Loucy (cell line): ENCODE data around the gene HOXA2.

Experiments
- H2AFZ ChIP-seq: fragments of 200-600 bp; sonication (generic); 2 replicates; pipeline ENCODE4 v1.6.0; 2016; ENCODE audit warnings: antibody characterized with exemption, mild to moderate bottlenecking, low read length, moderate library complexity
- H3F3A ChIP-seq: fragments of 200-600 bp; 2 replicates; pipeline ENCODE4 v1.6.0; 2016; ENCODE audit warnings: antibody characterized with exemption, low read depth, mild to moderate bottlenecking
- H3K27me3 ChIP-seq: fragments of 200-600 bp; sonication (generic); 2 replicates; pipeline ENCODE4 v1.6.1; 2014; ENCODE audit warnings: low read length, mild to moderate bottlenecking; ENCODE audit not compliant: insufficient read depth, poor library complexity, severe bottlenecking
- H3K36me3 ChIP-seq: fragments of 200-600 bp; sonication (generic); 2 replicates; pipeline ENCODE4 v1.6.1; 2016; ENCODE audit warnings: low read length; ENCODE audit not compliant: insufficient read depth
- H3K4me1 ChIP-seq: fragments of 200-600 bp; sonication (generic); 2 replicates; pipeline ENCODE4 v1.5.1; 2014; ENCODE audit warnings: low read length, mild to moderate bottlenecking; ENCODE audit not compliant: insufficient read depth, poor library complexity, severe bottlenecking
- H3K4me2 ChIP-seq: fragments of 200-600 bp; sonication (generic); 2 replicates; pipeline ENCODE4 v1.6.0; 2014; ENCODE audit warnings: antibody characterized with exemption, low read length, low read depth, mild to moderate bottlenecking; ENCODE audit not compliant: poor library complexity, severe bottlenecking
- H3K4me3 ChIP-seq: fragments of 200-600 bp; sonication (generic); 2 replicates; pipeline ENCODE4 v1.5.1; 2014; ENCODE audit warnings: low read length, mild to moderate bottlenecking, mixed read lengths; ENCODE audit not compliant: poor library complexity, severe bottlenecking
- H3K79me2 ChIP-seq: fragments of 200-600 bp; sonication (generic); 2 replicates; pipeline ENCODE4 v1.6.1; 2014; ENCODE audit warnings: low read length; ENCODE audit not compliant: insufficient read depth
- H3K9ac ChIP-seq: fragments of 200-600 bp; sonication (generic); 2 replicates; pipeline ENCODE4 v1.6.0; 2014; ENCODE audit warnings: mild to moderate bottlenecking, low read depth, low read length, moderate library complexity; ENCODE audit not compliant: poor library complexity, severe bottlenecking
- H3K9me2 ChIP-seq: fragments of 200-600 bp; sonication (generic); replicated peaks from 2 replicates; pipeline ENCODE4 v1.6.1; 2016; ENCODE audit warnings: low read depth, low read length, mixed read lengths
- H3K9me3 ChIP-seq: fragments of 200-600 bp; sonication (generic); 2 replicates; pipeline ENCODE4 v1.6.1; 2014; ENCODE audit warnings: mild to moderate bottlenecking, antibody characterized with exemption, low read length, low read depth; ENCODE audit not compliant: insufficient read depth
- H4K20me1 ChIP-seq: fragments of 200-600 bp; sonication (generic); 2 replicates; pipeline ENCODE4 v1.6.0; 2014; ENCODE audit warnings: antibody characterized with exemption, low read length, mild to moderate bottlenecking; ENCODE audit not compliant: insufficient read depth, poor library complexity, severe bottlenecking
- EZH2phosphoT487 ChIP-seq: fragments of 200-600 bp; IDR thresholded peaks from 2 replicates; pipeline ENCODE4 v1.6.1; 2018; ENCODE audit warnings: antibody characterized with exemption, mild to moderate bottlenecking, moderate library complexity, borderline replicate concordance
- TF ChIP-seq, protein P1 (sequence below): fragments of 200-600 bp; sonication (generic); conservative IDR thresholded peaks from 2 replicates; pipeline ENCODE4 v1.5.1; 2014; ENCODE audit warnings: mild to moderate bottlenecking, antibody characterized with exemption, low read length

HOXA2 gene

DNA sequence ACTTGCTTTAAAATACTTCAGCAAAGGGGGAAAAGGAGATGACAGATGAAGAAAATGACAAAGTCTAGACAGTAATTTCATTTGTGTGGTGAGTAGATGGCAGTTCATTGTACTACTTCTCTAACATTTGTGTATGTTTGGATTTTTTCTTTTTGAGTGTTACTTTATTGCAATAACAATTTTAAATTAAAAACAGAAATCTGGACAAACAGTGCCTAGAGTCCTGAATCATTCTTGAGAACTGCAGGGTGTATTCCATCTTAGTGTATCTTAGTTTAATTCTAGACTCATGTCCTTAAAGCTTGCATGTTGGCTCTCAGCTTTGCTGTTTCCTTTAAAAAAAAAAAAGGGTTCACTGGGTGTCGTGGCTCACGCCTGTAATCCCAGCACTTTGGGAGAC is 37.8 kb downstream of the HOXA2 start:
- H3K4me3 ChIP-seq = no peak overlapping the region
- H3K9me3 ChIP-seq = no peaks in the 10 kb centered on the region
- H3K27me3 ChIP-seq = no peaks in the 10 kb centered on the region
- no peaks in the 10 kb centered on the region for H3K9me2 ChIP-seq
- H3K9ac ChIP-seq = no peak overlapping the region
- H4K20me1 ChIP-seq = no peaks in the 10 kb centered on the region
- H3K4me1 ChIP-seq = peaks cover 4% of the 10 kb centered on the region
- H3F3A ChIP-seq = no peaks in the 10 kb centered on the region
- no peak overlapping the region for H3K4me2 ChIP-seq
- TF ChIP-seq, protein P1, sequence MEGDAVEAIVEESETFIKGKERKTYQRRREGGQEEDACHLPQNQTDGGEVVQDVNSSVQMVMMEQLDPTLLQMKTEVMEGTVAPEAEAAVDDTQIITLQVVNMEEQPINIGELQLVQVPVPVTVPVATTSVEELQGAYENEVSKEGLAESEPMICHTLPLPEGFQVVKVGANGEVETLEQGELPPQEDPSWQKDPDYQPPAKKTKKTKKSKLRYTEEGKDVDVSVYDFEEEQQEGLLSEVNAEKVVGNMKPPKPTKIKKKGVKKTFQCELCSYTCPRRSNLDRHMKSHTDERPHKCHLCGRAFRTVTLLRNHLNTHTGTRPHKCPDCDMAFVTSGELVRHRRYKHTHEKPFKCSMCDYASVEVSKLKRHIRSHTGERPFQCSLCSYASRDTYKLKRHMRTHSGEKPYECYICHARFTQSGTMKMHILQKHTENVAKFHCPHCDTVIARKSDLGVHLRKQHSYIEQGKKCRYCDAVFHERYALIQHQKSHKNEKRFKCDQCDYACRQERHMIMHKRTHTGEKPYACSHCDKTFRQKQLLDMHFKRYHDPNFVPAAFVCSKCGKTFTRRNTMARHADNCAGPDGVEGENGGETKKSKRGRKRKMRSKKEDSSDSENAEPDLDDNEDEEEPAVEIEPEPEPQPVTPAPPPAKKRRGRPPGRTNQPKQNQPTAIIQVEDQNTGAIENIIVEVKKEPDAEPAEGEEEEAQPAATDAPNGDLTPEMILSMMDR = no peak
- no peak for TF ChIP-seq EZH2phosphoT487
- H3K36me3 ChIP-seq = no peaks in the 10 kb centered on the region
- H3K79me2 ChIP-seq = no peaks in the 10 kb centered on the region
- H2AFZ ChIP-seq = 0 out of 2 replicates have a peak overlapping the region, but pooled peaks have one; percentile 52

GRCh38 chr7:27064159-27064558 is 38.3 kb downstream of the HOXA2 start:
- Histone ChIP-seq H3K4me2 (no peak overlapping the region), H4K20me1 (no peaks in the 10 kb centered on the region), H2AFZ (peak overlapping the region; percentile 52; the same call in 1 of the 2 replicates), H3K9me3 (no peaks in the 10 kb centered on the region), H3F3A (no peaks in the 10 kb centered on the region), H3K27me3 (no peaks in the 10 kb centered on the region), H3K36me3 (no peaks in the 10 kb centered on the region), H3K4me1 (peaks cover 4% of the 10 kb centered on the region), H3K4me3 (no peak overlapping the region), H3K79me2 (no peaks in the 10 kb centered on the region), H3K9me2 (no peaks in the 10 kb centered on the region), H3K9ac (no peak overlapping the region)
- TF ChIP-seq, protein P1 = no peak
- TF ChIP-seq EZH2phosphoT487 = no peak

- Histone ChIP-seq H3K4me3 (no peak overlapping the region), H3K27me3 (no peaks in the 10 kb centered on the region), H3K4me2 (no peak overlapping the region), H2AFZ (no peak overlapping the region), H4K20me1 (no peaks in the 10 kb centered on the region), H3K9ac (no peak overlapping the region), H3K9me2 (no peaks in the 10 kb centered on the region), H3F3A (no peaks in the 10 kb centered on the region), H3K36me3 (no peaks in the 10 kb centered on the region), H3K9me3 (no peaks in the 10 kb centered on the region), H3K79me2 (no peaks in the 10 kb centered on the region), H3K4me1 (peaks cover 4% of the 10 kb centered on the region)
- TF ChIP-seq, protein P1 = no peak
Measured at GRCh38 chr7:27062946-27063345, 39.5 kb downstream of the HOXA2 start.
